ENCODE data around the gene ANO2. TPM values are rescaled to one million over a fixed set of nuclear protein-coding genes. Genes with fewer than 3 reads are reported as not detected.

ANO2 gene
- polyA plus RNA-seq, 2 donors, result 1.3 to 1.4 TPM

DNA sequence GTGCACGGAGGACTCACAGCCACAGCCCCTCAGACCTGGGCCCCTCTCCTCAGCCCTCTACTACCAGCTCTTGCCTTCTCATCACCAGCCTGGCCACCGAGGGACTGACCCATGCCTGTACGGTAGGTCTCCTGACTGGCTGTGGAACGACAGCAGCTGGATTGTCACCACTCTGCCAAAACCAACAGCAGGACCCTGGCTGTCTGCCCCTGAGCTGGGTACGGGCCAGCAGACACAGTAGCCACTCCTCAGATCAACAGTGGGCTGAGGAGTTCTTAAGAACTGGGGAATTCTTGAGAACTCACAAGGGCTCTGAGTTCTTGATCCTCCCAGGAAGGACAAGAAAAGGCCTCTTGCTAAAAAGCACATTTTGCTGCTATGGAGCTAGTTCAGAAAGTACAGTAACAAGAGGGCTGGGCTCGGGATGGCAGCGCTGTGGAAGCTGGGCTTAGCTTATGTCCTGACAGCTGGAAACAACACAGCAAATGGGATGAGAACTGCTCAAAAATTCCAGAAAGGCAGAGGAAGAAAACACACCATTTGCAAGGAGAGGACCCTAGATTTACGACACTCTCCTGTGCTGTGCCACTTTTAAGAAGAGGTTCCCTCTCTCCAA, 176.4 kb downstream of the ANO2 start:
- 62 to 63% methylated on average over 8 of the region's 8 CpGs for WGBS, 2 donors
- H3K27ac ChIP-seq (ENCODE audit: low read depth in 2 of 2, low read length in 1 of 2), result no peak overlapping the region
- H3K36me3 ChIP-seq (ENCODE audit: control insufficient read depth in 2 of 2, insufficient read depth in 2 of 2, low read length in 1 of 2), result no peaks in the 10 kb centered on the region
- H3K4me3 ChIP-seq (ENCODE audit: low read depth in 1 of 2, low read length in 2 of 2), result no peak overlapping the region
- peaks cover 2% of the 10 kb centered on the region in 2 donors for H3K9me3 ChIP-seq (ENCODE audit: control insufficient read depth in 2 of 2, insufficient read depth in 1 of 2, low read depth in 1 of 2, low read length in 1 of 2)
- H3K27me3 ChIP-seq (ENCODE audit: control insufficient read depth in 1 of 2, insufficient read depth in 2 of 2, low read length in 2 of 2), result peaks cover 0 to 7% of the 10 kb centered on the region in 2 donors
- peaks cover 0 to 2% of the 10 kb centered on the region in 2 donors for H3K4me1 ChIP-seq (ENCODE audit: control insufficient read depth in 2 of 2, insufficient read depth in 2 of 2, low read length in 1 of 2)

- no peak overlapping the region for H3K4me3 ChIP-seq (ENCODE audit: low read depth in 1 of 2, low read length in 2 of 2)
- H3K36me3 ChIP-seq (ENCODE audit: control insufficient read depth in 2 of 2, insufficient read depth in 2 of 2, low read length in 1 of 2), result no peaks in the 10 kb centered on the region
- peaks cover 0 to 2% of the 10 kb centered on the region in 2 donors for H3K9me3 ChIP-seq (ENCODE audit: control insufficient read depth in 2 of 2, insufficient read depth in 1 of 2, low read depth in 1 of 2, low read length in 1 of 2)
- 58 to 60% methylated on average over 2 of the region's 2 CpGs for WGBS, 2 donors
- no peak overlapping the region for H3K27ac ChIP-seq (ENCODE audit: low read depth in 2 of 2, low read length in 1 of 2)
- peaks cover 0 to 2% of the 10 kb centered on the region in 2 donors for H3K4me1 ChIP-seq (ENCODE audit: control insufficient read depth in 2 of 2, insufficient read depth in 2 of 2, low read length in 1 of 2)
- peaks cover 0 to 4% of the 10 kb centered on the region in 2 donors for H3K27me3 ChIP-seq (ENCODE audit: control insufficient read depth in 1 of 2, insufficient read depth in 2 of 2, low read length in 2 of 2)
Measured at GRCh38 chr12:5768171-5768570, 176.9 kb downstream of the ANO2 start.

GRCh38 chr12:5758347-5758746, 186.7 kb downstream of the ANO2 start:
- H3K4me1 ChIP-seq (ENCODE audit: control insufficient read depth in 2 of 2, insufficient read depth in 2 of 2, low read length in 1 of 2), result no peaks in the 10 kb centered on the region
- H3K4me3 ChIP-seq (ENCODE audit: low read depth in 1 of 2, low read length in 2 of 2), result no peak overlapping the region
- H3K36me3 ChIP-seq (ENCODE audit: control insufficient read depth in 2 of 2, insufficient read depth in 2 of 2, low read length in 1 of 2), result no peaks in the 10 kb centered on the region
- H3K27me3 ChIP-seq (ENCODE audit: control insufficient read depth in 1 of 2, insufficient read depth in 2 of 2, low read length in 2 of 2), result no peaks in the 10 kb centered on the region
- no peaks in the 10 kb centered on the region for H3K9me3 ChIP-seq (ENCODE audit: control insufficient read depth in 2 of 2, insufficient read depth in 1 of 2, low read depth in 1 of 2, low read length in 1 of 2)
- H3K27ac ChIP-seq (ENCODE audit: low read depth in 2 of 2, low read length in 1 of 2), result no peak overlapping the region
- WGBS, 2 donors, result 83 to 93% methylated on average over 3 of the region's 3 CpGs

GRCh38 chr12:5756338-5756842, 188.7 kb downstream of the ANO2 start:
- H3K9me3 ChIP-seq (ENCODE audit: control insufficient read depth in 2 of 2, insufficient read depth in 1 of 2, low read depth in 1 of 2, low read length in 1 of 2), result no peaks in the 10 kb centered on the region
- no peak overlapping the region for H3K4me3 ChIP-seq (ENCODE audit: low read depth in 1 of 2, low read length in 2 of 2)
- H3K27ac ChIP-seq (ENCODE audit: low read depth in 2 of 2, low read length in 1 of 2), result no peak overlapping the region
- H3K4me1 ChIP-seq (ENCODE audit: control insufficient read depth in 2 of 2, insufficient read depth in 2 of 2, low read length in 1 of 2), result no peaks in the 10 kb centered on the region
- H3K36me3 ChIP-seq (ENCODE audit: control insufficient read depth in 2 of 2, insufficient read depth in 2 of 2, low read length in 1 of 2), result no peaks in the 10 kb centered on the region
- WGBS, 2 donors, result 68 to 70% methylated on average over 5 of the region's 5 CpGs
- H3K27me3 ChIP-seq (ENCODE audit: control insufficient read depth in 1 of 2, insufficient read depth in 2 of 2, low read length in 2 of 2), result no peaks in the 10 kb centered on the region

GRCh38 chr12:5748027-5748426, 197.0 kb downstream of the ANO2 start:
- Histone ChIP-seq H3K9me3 (ENCODE audit: control insufficient read depth in 2 of 2, insufficient read depth in 1 of 2, low read depth in 1 of 2, low read length in 1 of 2) (no peaks in the 10 kb centered on the region), H3K27me3 (ENCODE audit: control insufficient read depth in 1 of 2, insufficient read depth in 2 of 2, low read length in 2 of 2) (no peaks in the 10 kb centered on the region), H3K36me3 (ENCODE audit: control insufficient read depth in 2 of 2, insufficient read depth in 2 of 2, low read length in 1 of 2) (peaks cover 0 to 4% of the 10 kb centered on the region in 2 donors), H3K4me3 (ENCODE audit: low read depth in 1 of 2, low read length in 2 of 2) (no peak overlapping the region), H3K27ac (ENCODE audit: low read depth in 2 of 2, low read length in 1 of 2) (no peak overlapping the region), H3K4me1 (ENCODE audit: control insufficient read depth in 2 of 2, insufficient read depth in 2 of 2, low read length in 1 of 2) (peaks cover 0 to under 1% of the 10 kb centered on the region in 2 donors)
- WGBS, 2 donors, result 81 to 84% methylated on average over 12 of the region's 12 CpGs

- Histone ChIP-seq H3K4me1 (ENCODE audit: control insufficient read depth in 2 of 2, insufficient read depth in 2 of 2, low read length in 1 of 2) (peaks cover 0 to 5% of the 10 kb centered on the region in 2 donors), H3K27me3 (ENCODE audit: control insufficient read depth in 1 of 2, insufficient read depth in 2 of 2, low read length in 2 of 2) (no peaks in the 10 kb centered on the region), H3K36me3 (ENCODE audit: control insufficient read depth in 2 of 2, insufficient read depth in 2 of 2, low read length in 1 of 2) (peaks cover 0 to 4% of the 10 kb centered on the region in 2 donors), H3K27ac (ENCODE audit: low read depth in 2 of 2, low read length in 1 of 2) (no peak overlapping the region), H3K9me3 (ENCODE audit: control insufficient read depth in 2 of 2, insufficient read depth in 1 of 2, low read depth in 1 of 2, low read length in 1 of 2) (no peaks in the 10 kb centered on the region), H3K4me3 (ENCODE audit: low read depth in 1 of 2, low read length in 2 of 2) (no peak overlapping the region)
- WGBS, 2 donors, result 84 to 86% methylated on average over 6 of the region's 6 CpGs
Measured at GRCh38 chr12:5746917-5747316, 198.1 kb downstream of the ANO2 start.

DNA sequence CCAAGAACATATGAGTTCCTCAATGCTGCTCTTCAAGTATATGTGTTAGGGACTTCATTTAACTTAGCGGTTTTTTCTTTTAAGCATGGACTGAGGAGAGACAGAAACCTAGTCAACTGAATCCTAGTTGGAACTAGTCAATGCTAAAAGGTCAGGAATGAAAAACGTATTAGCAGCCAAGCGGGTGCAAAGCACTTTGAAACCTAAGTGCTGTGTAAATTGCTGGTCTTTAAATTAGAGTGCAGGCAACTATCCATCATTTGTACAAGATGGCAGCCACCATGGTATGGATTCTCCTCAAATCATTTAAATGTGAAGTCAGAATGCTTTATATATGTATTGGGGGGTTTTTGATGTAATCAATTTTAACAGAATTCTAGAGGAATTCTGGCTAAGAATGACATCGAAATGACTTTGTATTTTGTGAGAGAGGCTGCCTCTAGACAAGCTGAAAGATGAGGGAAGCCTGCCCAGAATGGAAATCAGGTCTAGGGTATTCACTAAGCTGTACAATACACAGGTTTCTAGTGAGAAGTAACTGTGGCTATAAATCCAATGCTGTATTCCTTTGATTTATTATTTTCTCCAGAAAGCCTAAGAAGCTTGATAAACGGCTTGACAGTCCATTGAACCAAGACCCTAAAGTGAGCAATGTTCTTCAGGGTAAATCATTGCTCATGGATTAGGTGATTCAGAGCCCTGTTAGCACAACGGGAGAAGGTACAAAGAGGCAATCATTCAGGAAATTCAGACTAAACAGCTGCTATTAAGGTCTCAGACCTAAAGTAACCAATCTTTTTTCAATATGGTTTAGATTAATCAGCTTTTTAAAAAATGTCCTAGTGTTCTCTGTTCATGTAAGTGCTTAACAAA, 198.8 kb downstream of the ANO2 start:
- Histone ChIP-seq H3K9me3 (ENCODE audit: control insufficient read depth in 2 of 2, insufficient read depth in 1 of 2, low read depth in 1 of 2, low read length in 1 of 2) (no peaks in the 10 kb centered on the region), H3K27me3 (ENCODE audit: control insufficient read depth in 1 of 2, insufficient read depth in 2 of 2, low read length in 2 of 2) (no peaks in the 10 kb centered on the region), H3K4me1 (ENCODE audit: control insufficient read depth in 2 of 2, insufficient read depth in 2 of 2, low read length in 1 of 2) (peaks cover 0 to 5% of the 10 kb centered on the region in 2 donors), H3K36me3 (ENCODE audit: control insufficient read depth in 2 of 2, insufficient read depth in 2 of 2, low read length in 1 of 2) (peaks cover 0 to 4% of the 10 kb centered on the region in 2 donors), H3K4me3 (ENCODE audit: low read depth in 1 of 2, low read length in 2 of 2) (no peak overlapping the region), H3K27ac (ENCODE audit: low read depth in 2 of 2, low read length in 1 of 2) (no peak overlapping the region)
- WGBS, 2 donors, result 79 to 80% methylated on average over 6 of the region's 6 CpGs

- H3K4me3 ChIP-seq (ENCODE audit: low read depth in 1 of 2, low read length in 2 of 2), result no peak overlapping the region
- peaks cover 0 to 4% of the 10 kb centered on the region in 2 donors for H3K36me3 ChIP-seq (ENCODE audit: control insufficient read depth in 2 of 2, insufficient read depth in 2 of 2, low read length in 1 of 2)
- H3K27me3 ChIP-seq (ENCODE audit: control insufficient read depth in 1 of 2, insufficient read depth in 2 of 2, low read length in 2 of 2), result no peaks in the 10 kb centered on the region
- H3K9me3 ChIP-seq (ENCODE audit: control insufficient read depth in 2 of 2, insufficient read depth in 1 of 2, low read depth in 1 of 2, low read length in 1 of 2), result no peaks in the 10 kb centered on the region
- peak overlapping the region in 1 of 2 donors; percentile 42 for H3K27ac ChIP-seq (ENCODE audit: low read depth in 2 of 2, low read length in 1 of 2)
- H3K4me1 ChIP-seq (ENCODE audit: control insufficient read depth in 2 of 2, insufficient read depth in 2 of 2, low read length in 1 of 2), result peaks cover 0 to 5% of the 10 kb centered on the region in 2 donors
- 26 to 31% methylated on average over 6 of the region's 6 CpGs for WGBS, 2 donors
Measured at GRCh38 chr12:5745251-5745888, 199.7 kb downstream of the ANO2 start.

DNA sequence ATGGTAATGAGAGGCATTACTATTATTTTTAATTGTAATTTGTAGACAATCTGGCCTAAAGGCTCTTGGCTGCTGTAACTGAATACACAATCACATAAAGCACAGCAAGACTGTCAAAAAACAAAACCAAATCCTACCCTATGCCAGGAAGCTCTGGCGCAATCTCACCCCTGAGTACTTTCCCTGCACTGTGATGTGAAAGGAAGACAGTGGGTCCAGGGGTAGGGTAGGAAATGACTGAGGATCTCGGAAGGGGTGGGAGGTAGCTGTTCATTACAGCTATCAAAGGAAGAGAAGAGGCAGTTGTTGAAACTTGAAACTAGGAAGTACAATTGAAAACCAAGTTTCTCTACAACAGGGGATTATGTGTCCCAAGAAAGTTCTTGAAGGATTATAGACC, 202.8 kb downstream of the ANO2 start:
- no peak overlapping the region for H3K27ac ChIP-seq (ENCODE audit: low read depth in 2 of 2, low read length in 1 of 2)
- H3K4me3 ChIP-seq (ENCODE audit: low read depth in 1 of 2, low read length in 2 of 2), result no peak overlapping the region
- no peaks in the 10 kb centered on the region for H3K9me3 ChIP-seq (ENCODE audit: control insufficient read depth in 2 of 2, insufficient read depth in 1 of 2, low read depth in 1 of 2, low read length in 1 of 2)
- H3K4me1 ChIP-seq (ENCODE audit: control insufficient read depth in 2 of 2, insufficient read depth in 2 of 2, low read length in 1 of 2), result peaks cover 0 to 5% of the 10 kb centered on the region in 2 donors
- H3K27me3 ChIP-seq (ENCODE audit: control insufficient read depth in 1 of 2, insufficient read depth in 2 of 2, low read length in 2 of 2), result no peaks in the 10 kb centered on the region
- WGBS, 2 donors, result 59 to 67% methylated on average over 2 of the region's 2 CpGs
- no peaks in the 10 kb centered on the region for H3K36me3 ChIP-seq (ENCODE audit: control insufficient read depth in 2 of 2, insufficient read depth in 2 of 2, low read length in 1 of 2)
